Measurements from ENCODE around the gene FOXL1.

Gene FOXL1

GRCh38 chr16:86568677-86569623 lies 9.4 kb upstream of the FOXL1 start:
- no peak for DNase-seq

- DNase-seq = no peak
Measured at GRCh38 chr16:86569701-86570447, 8.5 kb upstream of the FOXL1 start.

GRCh38 chr16:86570558-86571529 lies 7.5 kb upstream of the FOXL1 start:
- no peak for DNase-seq

- no peak for DNase-seq
Measured at GRCh38 chr16:86571530-86571915, 6.8 kb upstream of the FOXL1 start.

- no peak for DNase-seq
Measured at GRCh38 chr16:86572041-86572521, 6.3 kb upstream of the FOXL1 start.

- DNase-seq = no peak
Measured at GRCh38 chr16:86572606-86573005, 5.7 kb upstream of the FOXL1 start.

- no peak for DNase-seq
Measured at GRCh38 chr16:86573215-86573614, 5.1 kb upstream of the FOXL1 start.

GRCh38 chr16:86573646-86574508 lies 4.5 kb upstream of the FOXL1 start:
- DNase-seq = no peak

GRCh38 chr16:86574646-86575045 lies 3.7 kb upstream of the FOXL1 start:
- DNase-seq = no peak

GRCh38 chr16:86575095-86575685 lies 3.2 kb upstream of the FOXL1 start:
- DNase-seq = no peak

GRCh38 chr16:86575754-86576557 lies 2.4 kb upstream of the FOXL1 start:
- DNase-seq = no peak

- no peak for DNase-seq
Measured at GRCh38 chr16:86576591-86577313, 1.6 kb upstream of the FOXL1 start.

- no peak for DNase-seq
Measured at GRCh38 chr16:86577314-86577971, 906 bp upstream of the FOXL1 start.

GRCh38 chr16:86578611-86579267 lies 390 bp downstream of the FOXL1 start:
- DNase-seq = no peak

GRCh38 chr16:86579268-86580062 lies 1.1 kb downstream of the FOXL1 start:
- no peak for DNase-seq

GRCh38 chr16:86580063-86580790 lies 1.9 kb downstream of the FOXL1 start:
- DNase-seq = no peak

- no peak for DNase-seq
Measured at GRCh38 chr16:86580791-86581170, 2.4 kb downstream of the FOXL1 start.

Measured in effector CD4-positive, alpha-beta T cell (primary cell).